ENCODE data around the gene PLA2G2D.

The PLA2G2D gene

DNA sequence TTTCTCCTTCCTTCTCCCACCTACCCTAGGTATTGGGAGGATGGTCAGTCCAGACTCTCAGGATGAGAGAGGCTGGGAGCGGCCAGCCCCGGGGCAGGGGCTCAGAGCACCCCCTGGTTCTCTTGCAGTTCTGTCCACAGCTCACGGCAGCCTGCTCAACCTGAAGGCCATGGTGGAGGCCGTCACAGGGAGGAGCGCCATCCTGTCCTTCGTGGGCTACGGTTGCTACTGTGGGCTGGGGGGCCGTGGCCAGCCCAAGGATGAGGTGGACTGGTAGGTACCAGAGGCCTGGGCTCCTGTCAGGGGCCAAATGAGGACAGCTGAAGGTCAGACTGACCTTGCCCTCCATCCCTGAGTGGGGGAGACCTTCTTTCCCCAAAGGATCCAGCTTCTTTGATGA, 24.0 kb upstream of the PLA2G2D start:
- H3K27ac ChIP-seq (ENCODE audit: low read depth in 2 of 2, low read length in 2 of 2): no peak overlapping the region

DNA sequence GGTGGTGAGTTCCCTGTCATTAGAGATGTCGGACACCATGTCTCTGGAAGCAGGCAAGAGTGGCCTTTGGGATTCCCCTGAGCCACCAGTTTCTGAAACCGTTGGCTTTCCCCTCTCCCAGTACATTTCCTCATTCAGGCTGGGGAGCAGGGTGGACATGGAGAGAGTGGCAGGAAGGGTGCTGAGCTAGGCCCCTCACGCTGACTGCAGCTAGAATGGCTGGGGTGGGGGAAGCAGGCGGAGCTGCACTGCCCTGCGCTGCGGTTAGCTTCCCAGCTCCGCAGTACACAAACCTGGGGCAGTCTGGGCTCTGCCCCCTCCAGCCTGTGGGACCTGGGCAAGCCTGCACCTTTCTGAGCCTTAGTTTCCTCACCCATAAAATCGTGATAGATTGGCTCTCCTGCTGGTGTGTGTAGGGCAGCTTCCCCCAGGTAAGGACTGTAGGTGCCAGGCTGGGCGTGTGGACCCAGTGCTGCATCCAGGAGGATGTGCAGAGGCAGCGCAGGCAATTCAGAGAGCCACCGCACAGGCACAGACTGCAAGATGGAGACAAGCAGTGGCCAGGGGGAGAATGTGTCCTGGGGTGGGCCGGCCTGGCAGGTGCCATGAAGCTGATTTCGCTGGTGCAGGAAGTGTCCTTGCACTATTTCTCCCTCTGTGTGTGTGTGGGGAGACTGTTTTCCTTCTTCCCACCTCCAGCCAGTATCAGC, 22.8 kb upstream of the PLA2G2D start:
- Histone ChIP-seq H3K36me3 (ENCODE audit: control insufficient read depth in 2 of 2, insufficient read depth in 2 of 2, low read length in 2 of 2) (no peaks in the 10 kb centered on the region), H3K9me3 (ENCODE audit: control insufficient read depth in 2 of 2, low read length in 2 of 2) (no peaks in the 10 kb centered on the region), H3K9ac (ENCODE audit: low read depth in 1 of 2, low read length in 2 of 2) (no peak overlapping the region), H3K27me3 (ENCODE audit: control insufficient read depth in 2 of 2, insufficient read depth in 2 of 2, low read length in 2 of 2) (no peaks in the 10 kb centered on the region), H3K4me3 (ENCODE audit: low read length in 2 of 2) (no peak overlapping the region), H3K4me1 (ENCODE audit: control insufficient read depth in 2 of 2, insufficient read depth in 2 of 2, low read length in 2 of 2) (no peaks in the 10 kb centered on the region), H3K27ac (ENCODE audit: low read depth in 2 of 2, low read length in 2 of 2) (no peak overlapping the region)

More for the DNA sequence above, 24.0 kb upstream of the PLA2G2D start:
- Histone ChIP-seq H3K4me1 (ENCODE audit: control insufficient read depth in 2 of 2, insufficient read depth in 2 of 2, low read length in 2 of 2) (no peaks in the 10 kb centered on the region), H3K27me3 (ENCODE audit: control insufficient read depth in 2 of 2, insufficient read depth in 2 of 2, low read length in 2 of 2) (no peaks in the 10 kb centered on the region), H3K4me3 (ENCODE audit: low read length in 2 of 2) (no peak overlapping the region), H3K36me3 (ENCODE audit: control insufficient read depth in 2 of 2, insufficient read depth in 2 of 2, low read length in 2 of 2) (no peaks in the 10 kb centered on the region), H3K9me3 (ENCODE audit: control insufficient read depth in 2 of 2, low read length in 2 of 2) (no peaks in the 10 kb centered on the region), H3K9ac (ENCODE audit: low read depth in 1 of 2, low read length in 2 of 2) (no peak overlapping the region)

GRCh38 chr1:20141466-20141865, 22.1 kb upstream of the PLA2G2D start:
- no peaks in the 10 kb centered on the region for H3K4me1 ChIP-seq (ENCODE audit: control insufficient read depth in 2 of 2, insufficient read depth in 2 of 2, low read length in 2 of 2)
- no peaks in the 10 kb centered on the region for H3K36me3 ChIP-seq (ENCODE audit: control insufficient read depth in 2 of 2, insufficient read depth in 2 of 2, low read length in 2 of 2)
- no peak overlapping the region for H3K4me3 ChIP-seq (ENCODE audit: low read length in 2 of 2)
- no peaks in the 10 kb centered on the region for H3K9me3 ChIP-seq (ENCODE audit: control insufficient read depth in 2 of 2, low read length in 2 of 2)
- H3K27me3 ChIP-seq (ENCODE audit: control insufficient read depth in 2 of 2, insufficient read depth in 2 of 2, low read length in 2 of 2): no peaks in the 10 kb centered on the region
- H3K9ac ChIP-seq (ENCODE audit: low read depth in 1 of 2, low read length in 2 of 2): no peak overlapping the region
- no peak overlapping the region for H3K27ac ChIP-seq (ENCODE audit: low read depth in 2 of 2, low read length in 2 of 2)

GRCh38 chr1:20141001-20141400, 21.7 kb upstream of the PLA2G2D start:
- Histone ChIP-seq H3K9ac (ENCODE audit: low read depth in 1 of 2, low read length in 2 of 2) (no peak overlapping the region), H3K27me3 (ENCODE audit: control insufficient read depth in 2 of 2, insufficient read depth in 2 of 2, low read length in 2 of 2) (no peaks in the 10 kb centered on the region), H3K4me1 (ENCODE audit: control insufficient read depth in 2 of 2, insufficient read depth in 2 of 2, low read length in 2 of 2) (no peaks in the 10 kb centered on the region), H3K4me3 (ENCODE audit: low read length in 2 of 2) (no peak overlapping the region), H3K9me3 (ENCODE audit: control insufficient read depth in 2 of 2, low read length in 2 of 2) (no peaks in the 10 kb centered on the region), H3K36me3 (ENCODE audit: control insufficient read depth in 2 of 2, insufficient read depth in 2 of 2, low read length in 2 of 2) (no peaks in the 10 kb centered on the region), H3K27ac (ENCODE audit: low read depth in 2 of 2, low read length in 2 of 2) (no peak overlapping the region)

DNA sequence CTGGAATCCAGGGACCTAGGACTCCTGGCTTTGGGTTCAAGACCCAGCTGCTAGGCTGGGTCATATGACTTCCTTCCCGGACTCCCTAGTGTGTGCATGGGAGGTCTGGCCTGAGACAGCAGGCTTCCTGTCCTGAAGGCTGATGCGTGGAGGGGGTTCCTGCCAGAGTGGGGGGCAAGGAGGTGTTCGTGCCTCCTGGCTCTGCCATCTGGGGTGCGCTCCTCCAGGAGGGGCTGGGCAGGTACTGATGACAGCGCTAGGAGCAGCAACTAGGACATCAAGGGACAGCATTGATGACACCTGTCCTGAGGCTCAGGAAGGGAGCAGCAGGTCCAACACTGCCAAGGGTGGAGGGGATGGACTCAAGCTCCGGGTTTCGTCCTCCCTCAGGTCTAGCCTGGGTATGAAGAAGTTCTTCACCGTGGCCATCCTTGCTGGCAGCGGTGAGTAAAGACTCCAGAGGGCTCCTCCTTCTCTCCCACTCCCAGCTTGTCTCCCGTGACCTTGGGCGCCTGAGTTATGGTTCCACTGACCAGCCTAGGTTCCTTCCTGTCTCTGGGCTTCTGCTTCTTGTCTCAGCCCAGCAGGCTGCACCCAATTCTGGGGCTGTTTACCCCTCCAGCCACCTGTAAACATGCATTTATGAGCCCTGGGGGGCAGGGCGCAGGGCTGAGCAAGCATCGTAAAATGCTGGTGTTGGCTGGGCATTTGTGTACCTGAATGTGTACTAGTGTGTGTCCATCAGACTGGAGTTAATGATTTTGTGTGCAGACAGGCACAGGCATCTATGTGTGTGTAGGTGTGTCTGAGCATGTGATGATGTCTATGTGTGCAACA, 20.7 kb upstream of the PLA2G2D start:
- H3K36me3 ChIP-seq (ENCODE audit: control insufficient read depth in 2 of 2, insufficient read depth in 2 of 2, low read length in 2 of 2): no peaks in the 10 kb centered on the region
- H3K27me3 ChIP-seq (ENCODE audit: control insufficient read depth in 2 of 2, insufficient read depth in 2 of 2, low read length in 2 of 2): no peaks in the 10 kb centered on the region
- H3K4me3 ChIP-seq (ENCODE audit: low read length in 2 of 2): no peak overlapping the region
- no peak overlapping the region for H3K9ac ChIP-seq (ENCODE audit: low read depth in 1 of 2, low read length in 2 of 2)
- no peaks in the 10 kb centered on the region for H3K4me1 ChIP-seq (ENCODE audit: control insufficient read depth in 2 of 2, insufficient read depth in 2 of 2, low read length in 2 of 2)
- no peaks in the 10 kb centered on the region for H3K9me3 ChIP-seq (ENCODE audit: control insufficient read depth in 2 of 2, low read length in 2 of 2)
- H3K27ac ChIP-seq (ENCODE audit: low read depth in 2 of 2, low read length in 2 of 2): no peak overlapping the region

DNA sequence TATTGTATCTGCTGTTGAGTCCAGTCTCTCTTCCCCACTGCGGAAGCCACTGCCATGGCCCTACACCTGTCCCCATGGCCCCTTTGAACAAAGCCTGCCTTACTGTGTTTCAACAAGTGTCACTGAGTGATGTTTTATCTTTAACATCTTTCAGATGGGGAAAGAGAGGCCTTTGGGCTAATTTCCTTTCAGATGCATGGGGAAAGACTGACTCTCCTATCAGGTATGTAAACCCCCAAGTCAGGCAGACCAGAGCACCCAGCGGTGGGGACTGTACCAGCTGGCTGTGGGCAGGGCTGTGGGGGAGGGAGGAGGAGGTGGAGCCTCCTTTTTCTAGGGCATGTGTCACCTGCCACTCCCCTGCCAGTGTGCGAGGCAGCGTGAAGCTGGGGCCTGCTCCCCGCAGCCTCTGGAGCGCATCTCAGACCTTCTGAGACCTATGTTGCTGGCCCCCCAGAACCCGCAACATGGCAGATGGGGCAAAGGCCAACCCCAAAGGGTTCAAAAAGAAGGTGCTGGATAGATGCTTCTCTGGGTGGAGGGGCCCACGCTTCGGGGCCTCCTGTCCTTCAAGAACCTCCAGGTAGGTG, 19.7 kb upstream of the PLA2G2D start, which contains the start of gene PLA2G2F:
TSS of gene PLA2G2F (plus strand) at position 363 of the 590 bp plus-strand sequence. CDS start at position 468, 105 bp downstream.
- no peak within 1 kb of the TSS for H3K4me3 ChIP-seq (ENCODE audit: low read length in 2 of 2)
- no peaks in the 10 kb centered on the region for H3K4me1 ChIP-seq (ENCODE audit: control insufficient read depth in 2 of 2, insufficient read depth in 2 of 2, low read length in 2 of 2)
- H3K36me3 ChIP-seq (ENCODE audit: control insufficient read depth in 2 of 2, insufficient read depth in 2 of 2, low read length in 2 of 2): no peaks in the 10 kb centered on the region
- H3K27me3 ChIP-seq (ENCODE audit: control insufficient read depth in 2 of 2, insufficient read depth in 2 of 2, low read length in 2 of 2): no peaks in the 10 kb centered on the region
- no peak within 1 kb of the TSS for H3K9ac ChIP-seq (ENCODE audit: low read depth in 1 of 2, low read length in 2 of 2)
- no peaks in the 10 kb centered on the region for H3K9me3 ChIP-seq (ENCODE audit: control insufficient read depth in 2 of 2, low read length in 2 of 2)
- no peak within 1 kb of the TSS for H3K27ac ChIP-seq (ENCODE audit: low read depth in 2 of 2, low read length in 2 of 2)

- Histone ChIP-seq H3K4me1 (ENCODE audit: control insufficient read depth in 2 of 2, insufficient read depth in 2 of 2, low read length in 2 of 2) (no peaks in the 10 kb centered on the region), H3K36me3 (ENCODE audit: control insufficient read depth in 2 of 2, insufficient read depth in 2 of 2, low read length in 2 of 2) (no peaks in the 10 kb centered on the region), H3K9ac (ENCODE audit: low read depth in 1 of 2, low read length in 2 of 2) (no peak overlapping the region), H3K27ac (ENCODE audit: low read depth in 2 of 2, low read length in 2 of 2) (no peak overlapping the region), H3K4me3 (ENCODE audit: low read length in 2 of 2) (no peak overlapping the region), H3K27me3 (ENCODE audit: control insufficient read depth in 2 of 2, insufficient read depth in 2 of 2, low read length in 2 of 2) (no peaks in the 10 kb centered on the region), H3K9me3 (ENCODE audit: control insufficient read depth in 2 of 2, low read length in 2 of 2) (no peaks in the 10 kb centered on the region)
Observed at GRCh38 chr1:20138346-20138745, 19.0 kb upstream of the PLA2G2D start.

DNA sequence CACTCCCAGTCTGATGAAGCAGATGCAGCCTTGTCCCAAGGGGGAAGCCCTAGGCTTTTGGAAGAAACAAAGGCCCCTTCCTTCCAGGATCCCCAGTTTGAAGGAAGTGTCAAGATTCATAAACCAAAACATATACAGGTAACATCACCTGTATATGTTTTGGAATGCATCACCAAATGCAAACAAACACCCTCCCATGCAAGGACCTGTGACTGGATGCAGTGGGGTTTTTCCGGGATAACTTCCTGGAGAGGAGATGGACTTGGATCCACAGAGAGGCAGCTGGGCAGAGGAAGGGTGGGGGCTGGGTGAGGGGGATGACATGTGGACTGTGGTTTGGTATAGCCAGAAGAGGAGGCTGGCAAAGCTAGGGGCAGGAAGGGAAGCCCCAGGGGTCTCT, 18.3 kb upstream of the PLA2G2D start:
- Histone ChIP-seq H3K4me3 (ENCODE audit: low read length in 2 of 2) (no peak overlapping the region), H3K27ac (ENCODE audit: low read depth in 2 of 2, low read length in 2 of 2) (no peak overlapping the region), H3K36me3 (ENCODE audit: control insufficient read depth in 2 of 2, insufficient read depth in 2 of 2, low read length in 2 of 2) (no peaks in the 10 kb centered on the region), H3K9me3 (ENCODE audit: control insufficient read depth in 2 of 2, low read length in 2 of 2) (no peaks in the 10 kb centered on the region), H3K9ac (ENCODE audit: low read depth in 1 of 2, low read length in 2 of 2) (no peak overlapping the region), H3K4me1 (ENCODE audit: control insufficient read depth in 2 of 2, insufficient read depth in 2 of 2, low read length in 2 of 2) (no peaks in the 10 kb centered on the region), H3K27me3 (ENCODE audit: control insufficient read depth in 2 of 2, insufficient read depth in 2 of 2, low read length in 2 of 2) (no peaks in the 10 kb centered on the region)

- H3K4me1 ChIP-seq (ENCODE audit: control insufficient read depth in 2 of 2, insufficient read depth in 2 of 2, low read length in 2 of 2): no peaks in the 10 kb centered on the region
- H3K9ac ChIP-seq (ENCODE audit: low read depth in 1 of 2, low read length in 2 of 2): no peak overlapping the region
- no peak overlapping the region for H3K4me3 ChIP-seq (ENCODE audit: low read length in 2 of 2)
- no peak overlapping the region for H3K27ac ChIP-seq (ENCODE audit: low read depth in 2 of 2, low read length in 2 of 2)
- no peaks in the 10 kb centered on the region for H3K36me3 ChIP-seq (ENCODE audit: control insufficient read depth in 2 of 2, insufficient read depth in 2 of 2, low read length in 2 of 2)
- no peaks in the 10 kb centered on the region for H3K27me3 ChIP-seq (ENCODE audit: control insufficient read depth in 2 of 2, insufficient read depth in 2 of 2, low read length in 2 of 2)
- no peaks in the 10 kb centered on the region for H3K9me3 ChIP-seq (ENCODE audit: control insufficient read depth in 2 of 2, low read length in 2 of 2)
Observed at GRCh38 chr1:20137055-20137454, 17.7 kb upstream of the PLA2G2D start.

- Histone ChIP-seq H3K4me3 (ENCODE audit: low read length in 2 of 2) (no peak overlapping the region), H3K9ac (ENCODE audit: low read depth in 1 of 2, low read length in 2 of 2) (no peak overlapping the region), H3K4me1 (ENCODE audit: control insufficient read depth in 2 of 2, insufficient read depth in 2 of 2, low read length in 2 of 2) (no peaks in the 10 kb centered on the region), H3K27me3 (ENCODE audit: control insufficient read depth in 2 of 2, insufficient read depth in 2 of 2, low read length in 2 of 2) (no peaks in the 10 kb centered on the region), H3K36me3 (ENCODE audit: control insufficient read depth in 2 of 2, insufficient read depth in 2 of 2, low read length in 2 of 2) (no peaks in the 10 kb centered on the region), H3K27ac (ENCODE audit: low read depth in 2 of 2, low read length in 2 of 2) (no peak overlapping the region), H3K9me3 (ENCODE audit: control insufficient read depth in 2 of 2, low read length in 2 of 2) (no peaks in the 10 kb centered on the region)
Observed at GRCh38 chr1:20136249-20136648, 16.9 kb upstream of the PLA2G2D start.
